ENCODE data around the gene PHF21B.

GRCh38 chr22:45001653-45002052, 8.2 kb downstream of the PHF21B start:
- TF ChIP-seq, protein P1, sequence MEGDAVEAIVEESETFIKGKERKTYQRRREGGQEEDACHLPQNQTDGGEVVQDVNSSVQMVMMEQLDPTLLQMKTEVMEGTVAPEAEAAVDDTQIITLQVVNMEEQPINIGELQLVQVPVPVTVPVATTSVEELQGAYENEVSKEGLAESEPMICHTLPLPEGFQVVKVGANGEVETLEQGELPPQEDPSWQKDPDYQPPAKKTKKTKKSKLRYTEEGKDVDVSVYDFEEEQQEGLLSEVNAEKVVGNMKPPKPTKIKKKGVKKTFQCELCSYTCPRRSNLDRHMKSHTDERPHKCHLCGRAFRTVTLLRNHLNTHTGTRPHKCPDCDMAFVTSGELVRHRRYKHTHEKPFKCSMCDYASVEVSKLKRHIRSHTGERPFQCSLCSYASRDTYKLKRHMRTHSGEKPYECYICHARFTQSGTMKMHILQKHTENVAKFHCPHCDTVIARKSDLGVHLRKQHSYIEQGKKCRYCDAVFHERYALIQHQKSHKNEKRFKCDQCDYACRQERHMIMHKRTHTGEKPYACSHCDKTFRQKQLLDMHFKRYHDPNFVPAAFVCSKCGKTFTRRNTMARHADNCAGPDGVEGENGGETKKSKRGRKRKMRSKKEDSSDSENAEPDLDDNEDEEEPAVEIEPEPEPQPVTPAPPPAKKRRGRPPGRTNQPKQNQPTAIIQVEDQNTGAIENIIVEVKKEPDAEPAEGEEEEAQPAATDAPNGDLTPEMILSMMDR (IDR thresholded peaks at IDR 0.05): no peak
- no peak for TF ChIP-seq POLR2A (IDR thresholded peaks at IDR 0.05)
